Stimulated activated CD8-positive, alpha-beta memory T cell treated with anti-CD3 and anti-CD28 coated beads, Interleukin-12 subunit alpha, Interleukin-12 subunit beta, amount 100 ng/mL, for 24 hours (primary cell): ENCODE results near the gene DSPP.
"Not testable (repeated sequence)": the region's sequence is repeated elsewhere in the genome, so short reads cannot be mapped to it uniquely, and the experiment has no call there.

Experiments
- DNase-seq: peaks from one replicate; pipeline ENCODE4 v3.0.0-alpha.2; 2020; ENCODE audit errors: extremely low read depth

Gene DSPP

GRCh38 chr4:87608229-87608628 is at the start of gene DSPP:
TSS of gene DSPP (plus strand) at chr4:87608529. CDS start at chr4:87610909, 2,380 bp downstream.
- no peak for DNase-seq

DNA sequence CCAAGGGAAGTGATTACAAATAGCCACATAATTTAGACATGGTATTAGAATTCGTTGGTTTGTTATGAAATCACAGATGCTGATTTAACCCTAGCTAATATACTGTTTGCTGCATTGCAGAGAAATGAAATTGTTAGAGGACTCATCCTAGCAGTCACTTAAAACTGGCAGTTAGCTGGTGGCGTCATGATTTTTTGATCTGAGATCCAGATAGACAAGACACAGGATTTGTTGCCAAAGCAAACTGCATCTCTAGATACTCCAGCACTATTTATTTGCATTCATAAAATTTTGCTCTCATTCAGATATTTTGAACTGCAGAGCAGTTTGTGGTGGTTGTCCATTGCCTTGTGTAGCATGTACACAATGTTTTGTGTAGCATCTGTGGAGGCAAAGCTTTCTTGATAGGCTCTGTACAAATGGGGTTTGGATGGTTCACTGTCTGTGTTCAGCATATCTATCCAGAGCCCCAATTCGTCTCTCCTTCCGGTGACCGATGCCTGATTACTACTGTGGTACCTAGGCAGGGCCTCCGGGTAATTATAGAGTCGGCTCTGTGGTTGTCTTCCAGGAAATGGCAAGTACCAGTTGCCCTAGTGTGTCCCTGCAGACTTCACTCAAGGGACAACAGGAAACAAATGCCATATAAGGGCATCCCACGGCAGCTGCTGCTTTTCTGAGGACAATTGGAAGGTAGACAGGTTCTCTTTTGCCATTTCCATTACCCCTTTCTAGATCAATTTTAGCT is 49.1 kb upstream of the DSPP start:
- DNase-seq: peak; percentile 5

GRCh38 chr4:87560802-87561201 is 47.5 kb upstream of the DSPP start:
- no peak for DNase-seq

DNA sequence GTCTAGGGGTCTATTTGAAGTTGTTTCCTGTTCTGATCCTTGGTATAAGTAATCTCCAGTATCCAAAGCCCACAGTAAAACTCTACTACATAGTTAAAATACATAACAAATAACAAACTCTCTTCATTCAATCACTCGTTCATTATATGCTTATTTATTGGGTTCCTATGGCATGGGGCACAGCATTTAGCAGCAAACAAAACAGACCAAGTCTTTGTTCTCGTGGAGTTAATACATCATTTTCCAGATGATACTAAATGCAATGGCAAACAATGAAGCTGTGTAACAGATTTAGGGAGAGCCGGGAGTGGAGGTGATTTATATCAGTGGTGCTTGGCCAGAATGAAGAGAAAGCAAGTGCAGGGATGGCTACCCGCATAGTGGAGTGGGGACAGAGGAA is 42.6 kb upstream of the DSPP start:
- DNase-seq: no peak

GRCh38 chr4:87566276-87566675 is 42.1 kb upstream of the DSPP start:
- DNase-seq: no peak

GRCh38 chr4:87567191-87567590 is 41.1 kb upstream of the DSPP start:
- DNase-seq: no peak

DNA sequence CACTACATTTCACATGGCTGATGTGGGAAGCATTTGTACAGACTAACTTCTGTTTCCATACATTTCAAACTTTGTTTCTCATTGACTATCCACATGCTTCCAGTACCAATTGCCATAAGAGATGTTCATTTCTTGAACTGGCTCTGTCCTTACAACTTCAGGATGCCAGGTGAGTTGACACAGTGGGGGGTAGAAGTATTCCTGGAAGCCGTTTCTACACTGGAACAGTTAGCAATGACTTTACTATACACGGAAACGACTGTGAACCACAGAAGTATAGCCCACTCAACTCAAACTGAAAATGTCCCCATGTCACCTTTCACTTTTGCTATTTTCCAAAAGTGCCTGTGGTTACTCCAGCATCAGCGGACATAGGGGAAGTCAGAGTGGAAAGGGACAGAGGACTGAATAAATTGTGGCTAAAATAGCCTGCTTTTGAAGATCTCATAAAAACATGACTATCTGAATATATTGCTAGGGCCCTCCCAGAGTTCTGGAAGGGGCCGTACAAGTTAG is 38.0 kb upstream of the DSPP start:
- DNase-seq: no peak

- not testable (repeated sequence) for DNase-seq
Measured at GRCh38 chr4:87574376-87574775, 34.0 kb upstream of the DSPP start.

DNA sequence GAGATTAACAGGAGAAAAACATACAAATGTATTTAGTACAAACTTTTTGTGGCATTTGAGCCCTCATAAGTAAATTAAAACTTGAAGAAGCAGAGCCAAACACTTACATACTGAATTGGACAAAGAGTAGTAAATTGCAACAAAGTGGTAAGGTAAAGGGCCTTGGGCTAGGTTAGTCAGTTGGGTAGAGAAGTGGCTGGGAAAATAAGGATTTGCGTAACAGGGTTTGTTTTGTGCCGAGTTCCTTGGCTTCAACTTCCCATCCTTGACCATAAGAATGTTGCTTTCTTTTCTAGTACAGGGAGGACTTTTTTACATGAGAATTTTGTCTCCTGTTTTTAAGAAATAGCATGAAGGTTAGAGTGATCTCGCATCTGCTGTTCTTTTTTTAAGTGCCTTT is 33.3 kb upstream of the DSPP start:
- DNase-seq: no peak

- no peak for DNase-seq
Measured at GRCh38 chr4:87575408-87575807, 32.9 kb upstream of the DSPP start.

- no peak for DNase-seq
Measured at GRCh38 chr4:87575983-87576382, 32.3 kb upstream of the DSPP start.

DNA sequence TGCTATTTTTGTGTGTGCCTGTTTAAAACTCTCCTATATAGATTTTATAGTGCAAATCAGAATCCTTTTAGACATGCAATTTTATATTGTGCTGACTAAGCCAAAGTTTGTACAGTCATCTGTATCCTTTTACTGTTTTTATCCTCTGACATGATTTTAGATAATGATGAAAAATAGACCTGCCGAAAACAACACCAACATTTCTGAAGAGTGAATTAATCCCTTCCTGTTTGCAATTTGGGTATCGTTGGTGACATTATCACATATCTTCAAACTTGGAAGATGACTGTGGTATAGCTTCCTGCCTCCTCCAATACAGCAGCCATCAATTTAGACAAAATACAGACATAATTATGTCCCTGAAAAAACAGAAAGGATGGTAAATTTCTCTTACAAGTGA is 28.9 kb upstream of the DSPP start:
- DNase-seq: no peak

DNA sequence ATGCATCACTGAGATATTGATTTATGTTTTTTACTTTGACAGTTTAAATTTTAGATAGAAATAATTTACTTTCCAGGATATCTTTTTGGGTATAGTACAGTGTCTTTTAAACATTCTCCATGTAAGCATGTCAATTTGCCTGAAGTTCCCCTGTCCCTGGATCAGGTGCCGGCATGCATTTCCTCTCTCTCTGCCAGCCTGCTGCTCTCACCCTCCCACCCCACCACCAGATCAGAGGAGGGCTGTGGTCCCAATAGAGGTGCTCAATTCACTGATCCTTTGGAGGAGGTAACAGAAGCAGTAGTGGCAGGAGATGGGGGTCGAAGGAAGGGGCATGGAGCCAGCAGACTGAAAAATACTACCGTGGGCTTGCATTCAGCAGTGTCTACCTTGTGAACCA is 28.3 kb upstream of the DSPP start:
- no peak for DNase-seq

DNA sequence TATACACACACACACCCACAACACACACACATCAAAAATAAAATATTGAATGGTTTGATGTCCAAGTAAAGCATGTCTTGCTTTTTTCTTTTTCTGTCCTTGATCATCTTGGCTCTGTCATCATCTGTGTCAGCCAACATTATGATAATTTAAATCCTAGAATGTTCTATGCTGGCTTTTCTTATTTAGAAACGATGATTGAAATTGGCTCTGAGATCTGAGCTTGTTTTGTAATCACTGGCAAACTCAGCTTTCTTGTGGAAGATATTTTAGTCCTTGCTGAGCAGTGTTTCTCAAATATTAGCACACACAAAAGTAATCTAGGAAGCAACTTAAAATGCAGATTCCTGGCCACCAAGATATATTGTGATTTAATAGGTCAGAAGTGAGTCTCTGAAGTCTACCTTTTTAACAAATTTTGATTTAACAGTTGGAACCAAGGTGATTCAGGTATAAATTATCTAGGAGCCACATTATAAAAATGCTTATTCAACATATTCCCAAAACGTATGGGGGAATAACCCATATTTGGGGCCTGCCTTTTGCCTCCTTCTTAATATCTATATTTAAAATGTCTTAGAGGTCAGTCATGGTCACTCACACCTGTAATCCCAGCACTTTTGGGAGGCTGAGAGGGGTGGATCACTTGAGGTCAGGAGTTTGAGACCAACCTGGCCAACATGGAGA is 24.0 kb upstream of the DSPP start:
- DNase-seq: no peak

GRCh38 chr4:87589531-87589930 is 18.8 kb upstream of the DSPP start:
- no peak for DNase-seq

GRCh38 chr4:87592124-87592523 is 16.2 kb upstream of the DSPP start:
- no peak for DNase-seq

- DNase-seq: no peak
Measured at GRCh38 chr4:87601361-87601760, 7.0 kb upstream of the DSPP start.

DNA sequence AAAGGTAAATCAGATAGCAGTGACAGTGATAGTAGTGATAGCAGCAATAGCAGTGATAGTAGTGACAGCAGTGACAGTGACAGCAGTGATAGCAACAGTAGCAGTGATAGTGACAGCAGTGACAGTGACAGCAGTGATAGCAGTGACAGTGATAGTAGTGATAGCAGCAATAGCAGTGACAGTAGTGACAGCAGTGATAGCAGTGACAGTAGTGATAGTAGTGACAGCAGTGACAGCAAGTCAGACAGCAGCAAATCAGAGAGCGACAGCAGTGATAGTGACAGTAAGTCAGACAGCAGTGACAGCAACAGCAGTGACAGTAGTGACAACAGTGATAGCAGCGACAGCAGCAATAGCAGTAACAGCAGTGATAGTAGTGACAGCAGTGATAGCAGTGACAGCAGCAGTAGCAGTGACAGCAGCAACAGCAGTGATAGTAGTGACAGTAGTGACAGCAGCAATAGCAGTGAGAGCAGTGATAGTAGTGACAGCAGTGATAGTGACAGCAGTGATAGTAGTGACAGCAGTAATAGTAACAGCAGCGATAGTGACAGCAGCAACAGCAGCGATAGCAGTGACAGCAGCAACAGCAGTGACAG is 6.1 kb downstream of the DSPP start:
- no peak for DNase-seq

DNA sequence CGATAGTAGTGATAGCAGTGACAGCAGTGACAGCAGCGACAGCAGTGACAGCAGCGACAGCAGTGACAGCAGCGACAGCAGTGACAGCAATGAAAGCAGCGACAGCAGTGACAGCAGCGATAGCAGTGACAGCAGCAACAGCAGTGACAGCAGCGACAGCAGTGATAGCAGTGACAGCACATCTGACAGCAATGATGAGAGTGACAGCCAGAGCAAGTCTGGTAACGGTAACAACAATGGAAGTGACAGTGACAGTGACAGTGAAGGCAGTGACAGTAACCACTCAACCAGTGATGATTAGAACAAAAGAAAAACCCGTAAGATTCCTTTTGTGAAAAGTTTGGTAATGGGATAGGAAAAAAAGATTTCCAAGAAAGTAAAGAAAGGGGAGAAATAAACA is 7.9 kb downstream of the DSPP start:
- DNase-seq: no peak

- no peak for DNase-seq
Measured at GRCh38 chr4:87620086-87620485, 11.8 kb downstream of the DSPP start.

DNA sequence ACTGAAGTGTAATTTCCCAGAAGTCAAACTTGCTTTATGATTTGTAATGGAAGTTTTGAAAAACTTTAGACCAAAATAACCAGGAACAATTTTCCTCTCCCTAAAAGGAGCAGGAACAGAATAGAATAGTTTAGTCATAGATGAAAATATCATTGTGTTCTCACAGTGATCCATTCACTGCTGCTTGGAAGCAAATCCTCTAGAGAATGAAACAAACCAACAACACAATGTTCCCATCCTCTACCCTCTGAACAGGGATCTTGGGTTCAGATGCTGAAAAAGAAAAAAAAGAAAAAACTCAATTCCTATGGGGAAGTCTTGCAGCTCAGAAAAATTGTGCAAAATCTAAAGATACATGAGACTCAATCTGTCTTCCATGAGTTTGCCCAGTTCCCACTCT is 12.2 kb downstream of the DSPP start:
- DNase-seq: no peak

- DNase-seq: no peak
Measured at GRCh38 chr4:87622303-87622702, 14.0 kb downstream of the DSPP start.

GRCh38 chr4:87624698-87625097 is 16.4 kb downstream of the DSPP start:
- no peak for DNase-seq
